Neutrophil (primary cell): Measurements from ENCODE around the gene FES.
A peak's percentile ranks its signal among the peaks of the same experiment; 100 is the strongest.

Experiments
- H3K27ac ChIP-seq: fragments of 200-600 bp; sonication (generic); 2 replicates; pipeline ENCODE4 v1.5.1; 2016; ENCODE audit warnings: mild to moderate bottlenecking, moderate library complexity
- H3K27me3 ChIP-seq: fragments of 200-600 bp; sonication (generic); 2 replicates; pipeline ENCODE4 v1.6.0; 2016; ENCODE audit warnings: mild to moderate bottlenecking
- H3K36me3 ChIP-seq: fragments of 200-600 bp; sonication (generic); 2 replicates; pipeline ENCODE4 v1.5.1; 2017
- H3K4me1 ChIP-seq, 2 experiments: fragments of 200-600 bp in 1 of 2; sonication (generic) in 1 of 2; 1 replicate in 1 of 2; 2 replicates in 1 of 2; pipeline versions ENCODE4 v1.5.1 to v1.6.1; 2013 to 2016; ENCODE audit warnings: low read depth in 1 of 2, low read length in 1 of 2, mild to moderate bottlenecking in 1 of 2, moderate library complexity in 1 of 2; ENCODE audit not compliant: control insufficient read depth in 1 of 2, insufficient read depth in 1 of 2
- H3K4me3 ChIP-seq, 2 experiments: fragments of 200-600 bp in 1 of 2; sonication (generic) in 1 of 2; 1 replicate in 1 of 2; 2 replicates in 1 of 2; pipeline ENCODE4 v1.5.1; 2013 to 2016; ENCODE audit warnings: low read depth in 1 of 2, low read length in 1 of 2, mild to moderate bottlenecking in 1 of 2, moderate library complexity in 1 of 2
- H3K9me3 ChIP-seq: fragments of 200-600 bp; sonication (generic); 2 replicates; pipeline ENCODE4 v1.5.1; 2016
- TF ChIP-seq, protein P1 (sequence below): fragments of 200-600 bp; sonication (generic); IDR thresholded peaks from 2 replicates; pipeline ENCODE4 v1.5.1; 2016; ENCODE audit warnings: antibody characterized with exemption

The FES gene

DNA sequence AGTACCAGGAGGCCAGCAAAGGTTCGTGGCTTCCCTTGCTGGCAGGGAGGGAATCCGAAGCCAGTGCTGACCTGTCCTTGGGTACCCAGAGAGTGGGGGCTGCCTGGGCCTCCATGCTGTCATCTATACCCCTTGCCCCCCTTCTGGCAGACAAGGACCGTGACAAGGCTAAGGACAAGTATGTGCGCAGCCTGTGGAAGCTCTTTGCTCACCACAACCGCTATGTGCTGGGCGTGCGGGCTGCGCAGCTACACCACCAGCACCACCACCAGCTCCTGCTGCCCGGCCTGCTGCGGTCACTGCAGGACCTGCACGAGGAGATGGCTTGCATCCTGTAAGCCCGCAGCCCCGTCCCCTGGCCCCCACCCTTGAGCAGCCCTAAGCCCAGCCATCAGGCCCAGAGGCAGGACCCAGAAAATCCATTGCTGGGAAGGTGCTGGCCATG is 2.8 kb downstream of the FES start:
- Histone ChIP-seq H3K27me3 (no peaks in the 10 kb centered on the region), H3K27ac (peak overlapping the region; percentile 95), H3K36me3 (peaks cover 70% of the 10 kb centered on the region)

DNA sequence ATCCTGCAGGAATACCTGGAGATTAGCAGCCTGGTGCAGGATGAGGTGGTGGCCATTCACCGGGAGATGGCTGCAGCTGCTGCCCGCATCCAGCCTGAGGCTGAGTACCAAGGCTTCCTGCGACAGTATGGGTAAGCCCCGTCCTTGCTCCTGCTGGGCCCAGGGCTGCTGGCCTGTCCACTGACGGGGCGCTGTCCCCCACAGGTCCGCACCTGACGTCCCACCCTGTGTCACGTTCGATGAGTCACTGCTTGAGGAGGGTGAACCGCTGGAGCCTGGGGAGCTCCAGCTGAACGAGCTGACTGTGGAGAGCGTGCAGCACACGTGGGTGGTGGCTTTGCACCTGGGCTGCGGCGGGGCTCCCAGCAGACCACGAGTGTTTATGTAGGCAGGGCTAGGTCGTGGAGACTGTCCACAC is 5.0 kb downstream of the FES start:
- H3K4me3 ChIP-seq, result no peak overlapping the region
- no peak overlapping the region for H3K27ac ChIP-seq
- H3K27me3 ChIP-seq, result no peaks in the 10 kb centered on the region
- H3K36me3 ChIP-seq, result peaks cover 83% of the 10 kb centered on the region
- H3K4me1 ChIP-seq, result peaks cover 27 to 33% of the 10 kb centered on the region in 2 experiments
- TF ChIP-seq, protein P1, sequence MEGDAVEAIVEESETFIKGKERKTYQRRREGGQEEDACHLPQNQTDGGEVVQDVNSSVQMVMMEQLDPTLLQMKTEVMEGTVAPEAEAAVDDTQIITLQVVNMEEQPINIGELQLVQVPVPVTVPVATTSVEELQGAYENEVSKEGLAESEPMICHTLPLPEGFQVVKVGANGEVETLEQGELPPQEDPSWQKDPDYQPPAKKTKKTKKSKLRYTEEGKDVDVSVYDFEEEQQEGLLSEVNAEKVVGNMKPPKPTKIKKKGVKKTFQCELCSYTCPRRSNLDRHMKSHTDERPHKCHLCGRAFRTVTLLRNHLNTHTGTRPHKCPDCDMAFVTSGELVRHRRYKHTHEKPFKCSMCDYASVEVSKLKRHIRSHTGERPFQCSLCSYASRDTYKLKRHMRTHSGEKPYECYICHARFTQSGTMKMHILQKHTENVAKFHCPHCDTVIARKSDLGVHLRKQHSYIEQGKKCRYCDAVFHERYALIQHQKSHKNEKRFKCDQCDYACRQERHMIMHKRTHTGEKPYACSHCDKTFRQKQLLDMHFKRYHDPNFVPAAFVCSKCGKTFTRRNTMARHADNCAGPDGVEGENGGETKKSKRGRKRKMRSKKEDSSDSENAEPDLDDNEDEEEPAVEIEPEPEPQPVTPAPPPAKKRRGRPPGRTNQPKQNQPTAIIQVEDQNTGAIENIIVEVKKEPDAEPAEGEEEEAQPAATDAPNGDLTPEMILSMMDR, result no peak
- no peaks in the 10 kb centered on the region for H3K9me3 ChIP-seq

More for the DNA sequence above, 2.8 kb downstream of the FES start:
- TF ChIP-seq, protein P1, result no peak
- H3K4me3 ChIP-seq, result no peak overlapping the region
- H3K4me1 ChIP-seq, result peaks cover 37 to 42% of the 10 kb centered on the region in 2 experiments
- no peaks in the 10 kb centered on the region for H3K9me3 ChIP-seq

DNA sequence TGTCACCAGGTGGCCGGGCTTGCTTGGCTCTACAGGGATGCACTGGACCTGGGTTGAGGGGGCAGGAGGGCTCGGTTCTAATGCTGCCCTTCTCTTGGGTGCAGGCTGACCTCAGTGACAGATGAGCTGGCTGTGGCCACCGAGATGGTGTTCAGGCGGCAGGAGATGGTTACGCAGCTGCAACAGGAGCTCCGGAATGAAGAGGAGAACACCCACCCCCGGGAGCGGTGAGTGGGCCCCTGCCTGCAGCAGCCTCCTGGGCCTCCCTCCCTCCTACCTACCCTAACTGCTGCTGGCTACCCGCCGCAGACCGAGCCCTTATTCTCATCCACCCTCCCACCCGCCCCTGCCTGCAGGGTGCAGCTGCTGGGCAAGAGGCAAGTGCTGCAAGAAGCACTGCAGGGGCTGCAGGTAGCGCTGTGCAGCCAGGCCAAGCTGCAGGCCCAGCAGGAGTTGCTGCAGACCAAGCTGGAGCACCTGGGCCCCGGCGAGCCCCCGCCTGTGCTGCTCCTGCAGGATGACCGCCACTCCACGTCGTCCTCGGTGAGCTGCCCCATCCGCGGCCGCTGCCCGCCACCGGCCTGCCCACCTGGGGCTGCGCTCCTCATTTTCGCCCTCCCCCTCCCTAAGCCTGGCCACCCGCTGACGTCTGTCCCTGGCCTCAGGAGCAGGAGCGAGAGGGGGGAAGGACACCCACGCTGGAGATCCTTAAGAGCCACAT is 5.6 kb downstream of the FES start:
- no peaks in the 10 kb centered on the region for H3K9me3 ChIP-seq
- no peak overlapping the region for H3K4me3 ChIP-seq
- no peaks in the 10 kb centered on the region for H3K27me3 ChIP-seq
- no peak overlapping the region for H3K27ac ChIP-seq
- peaks cover 27 to 31% of the 10 kb centered on the region in 2 experiments for H3K4me1 ChIP-seq
- TF ChIP-seq, protein P1, result no peak
- H3K36me3 ChIP-seq, result peaks cover 89% of the 10 kb centered on the region

DNA sequence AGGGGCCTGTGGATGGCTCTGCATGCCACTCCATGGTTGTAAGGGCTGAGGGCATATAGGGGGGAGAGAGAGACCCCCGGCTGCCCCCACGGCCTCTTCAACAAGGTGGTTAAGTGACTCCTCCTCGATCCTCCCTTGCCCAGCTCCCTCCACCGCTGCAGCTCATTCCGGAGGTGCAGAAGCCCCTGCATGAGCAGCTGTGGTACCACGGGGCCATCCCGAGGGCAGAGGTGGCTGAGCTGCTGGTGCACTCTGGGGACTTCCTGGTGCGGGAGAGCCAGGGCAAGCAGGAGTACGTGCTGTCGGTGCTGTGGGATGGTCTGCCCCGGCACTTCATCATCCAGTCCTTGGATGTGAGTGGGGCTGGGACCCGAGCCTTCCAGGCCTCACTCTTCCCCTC is 6.5 kb downstream of the FES start:
- H3K4me1 ChIP-seq, result peaks cover 19 to 21% of the 10 kb centered on the region in 2 experiments
- TF ChIP-seq, protein P1, result no peak
- no peak overlapping the region for H3K27ac ChIP-seq
- peaks cover 99% of the 10 kb centered on the region for H3K36me3 ChIP-seq
- no peak overlapping the region for H3K4me3 ChIP-seq
- no peaks in the 10 kb centered on the region for H3K9me3 ChIP-seq
- H3K27me3 ChIP-seq, result no peaks in the 10 kb centered on the region

DNA sequence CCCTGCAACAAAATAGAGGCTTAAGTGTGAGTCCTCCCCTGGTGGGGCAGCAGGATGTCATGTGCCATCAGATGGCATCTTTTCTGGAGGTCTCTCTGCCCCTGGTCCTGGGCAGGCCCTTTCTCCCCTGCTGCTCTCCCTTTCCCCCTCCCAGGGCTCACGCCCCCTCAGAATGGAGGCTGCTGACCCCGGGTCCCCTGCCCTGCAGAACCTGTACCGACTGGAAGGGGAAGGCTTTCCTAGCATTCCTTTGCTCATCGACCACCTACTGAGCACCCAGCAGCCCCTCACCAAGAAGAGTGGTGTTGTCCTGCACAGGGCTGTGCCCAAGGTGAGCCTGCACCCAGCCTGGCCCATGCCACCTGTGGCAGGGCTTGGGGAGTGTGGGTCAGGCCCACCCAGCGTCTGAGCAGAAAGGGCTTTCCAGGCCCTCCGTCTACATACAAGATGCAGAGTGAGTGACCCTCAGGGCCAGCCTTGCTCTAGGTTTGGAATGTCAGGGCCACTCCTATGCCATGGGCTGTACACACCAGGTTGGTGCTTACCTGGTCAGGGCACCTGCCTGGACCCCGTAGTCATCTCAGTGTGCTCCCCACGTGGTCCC is 7.1 kb downstream of the FES start:
- TF ChIP-seq, protein P1, result no peak
- Histone ChIP-seq H3K4me1 (peaks cover 13 to 15% of the 10 kb centered on the region in 2 experiments), H3K9me3 (no peaks in the 10 kb centered on the region), H3K36me3 (peaks cover 100% of the 10 kb centered on the region), H3K4me3 (no peak overlapping the region), H3K27ac (no peak overlapping the region), H3K27me3 (no peaks in the 10 kb centered on the region)
